Measurements from ENCODE around the gene SLC43A2. TPM values are rescaled to one million over a fixed set of nuclear protein-coding genes. Genes with fewer than 3 reads are reported as not detected.

The SLC43A2 gene
- total RNA-seq, result 3.8 and 8.5 TPM in 2 replicates

GRCh38 chr17:1627982-1628855 is at the start of gene SLC43A2:
Gene SLC43A2 (minus strand): TSS chr17:1628834. CDS start chr17:1627874, 960 bp downstream.

GRCh38 chr17:1649844-1650501 is 21.3 kb upstream of the SLC43A2 start, which contains the start of gene RILP:
Gene RILP (minus strand): TSS chr17:1649866. CDS start chr17:1649804, 62 bp downstream.

GRCh38 chr17:1645207-1646171 is 16.9 kb upstream of the SLC43A2 start, which contains the start of gene SCARF1:
Gene SCARF1 (minus strand): TSS chr17:1645732. CDS start chr17:1645697, 35 bp downstream.

Other genes with a start within 250 kb of the SLC43A2 start
- 436 and 639 TPM in 2 replicates for gene YWHAE, start 228.6 kb downstream of the SLC43A2 start, total RNA-seq
- gene CRK, start 172.6 kb downstream of the SLC43A2 start, total RNA-seq, result 121 and 129 TPM in 2 replicates
- gene MYO1C, start 136.1 kb downstream of the SLC43A2 start, total RNA-seq, result 85.1 and 211 TPM in 2 replicates
- gene INPP5K, start 112.2 kb downstream of the SLC43A2 start, total RNA-seq, result 23.2 and 44.9 TPM in 2 replicates
- 20.2 and 32.9 TPM in 2 replicates for gene PITPNA, start 66.0 kb downstream of the SLC43A2 start, total RNA-seq
- 0.34 and 0.43 TPM in 2 replicates for gene SCARF1, start 16.9 kb upstream of the SLC43A2 start, total RNA-seq
- gene RILP, start 21.0 kb upstream of the SLC43A2 start, total RNA-seq, result 3.4 and 3.6 TPM in 2 replicates
- gene PRPF8, start 56.0 kb upstream of the SLC43A2 start, total RNA-seq, result 88.9 and 187 TPM in 2 replicates
- gene TLCD2, start 81.5 kb upstream of the SLC43A2 start, total RNA-seq, result 7.8 and 9.9 TPM in 2 replicates
- gene WDR81, start 95.9 kb upstream of the SLC43A2 start, total RNA-seq, result 13.7 and 39.9 TPM in 2 replicates
- gene SERPINF2, start 114.0 kb upstream of the SLC43A2 start, total RNA-seq, result 0.68 and 1.5 TPM in 2 replicates
- 73.1 and 440 TPM in 2 replicates for gene SERPINF1, start 133.2 kb upstream of the SLC43A2 start, total RNA-seq
- gene SMYD4, start 201.1 kb upstream of the SLC43A2 start, total RNA-seq, result 8.5 and 11.2 TPM in 2 replicates
- gene RPA1, start 201.2 kb upstream of the SLC43A2 start, total RNA-seq, result 29.4 and 54.2 TPM in 2 replicates